Measurements from ENCODE around the gene SP9.

The SP9 gene

DNA sequence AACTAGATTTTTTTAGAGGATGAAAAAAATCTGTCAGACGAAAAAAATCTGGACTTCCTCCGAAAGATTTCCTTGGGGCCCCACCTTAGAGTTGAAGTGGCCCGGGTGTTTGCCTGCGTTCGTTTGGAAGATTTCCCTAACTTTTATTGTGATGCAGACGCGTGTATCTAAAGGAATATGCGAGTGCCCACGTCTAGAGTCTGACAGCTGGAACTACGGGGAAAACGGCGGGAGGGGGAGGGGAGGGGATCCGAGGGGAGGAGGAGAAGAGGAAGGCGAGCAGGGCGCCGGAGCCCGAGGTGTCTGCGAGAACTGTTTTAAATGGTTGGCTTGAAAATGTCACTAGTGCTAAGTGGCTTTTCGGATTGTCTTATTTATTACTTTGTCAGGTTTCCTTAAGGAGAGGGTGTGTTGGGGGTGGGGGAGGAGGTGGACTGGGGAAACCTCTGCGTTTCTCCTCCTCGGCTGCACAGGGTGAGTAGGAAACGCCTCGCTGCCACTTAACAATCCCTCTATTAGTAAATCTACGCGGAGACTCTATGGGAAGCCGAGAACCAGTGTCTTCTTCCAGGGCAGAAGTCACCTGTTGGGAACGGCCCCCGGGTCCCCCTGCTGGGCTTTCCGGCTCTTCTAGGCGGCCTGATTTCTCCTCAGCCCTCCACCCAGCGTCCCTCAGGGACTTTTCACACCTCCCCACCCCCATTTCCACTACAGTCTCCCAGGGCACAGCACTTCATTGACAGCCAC is 2.4 kb upstream of the SP9 start:
- DNase-seq (ENCODE audit: low read depth, low spot score), result no peak
- H3K4me3 ChIP-seq (ENCODE audit: low read length), result no peak overlapping the region

DNA sequence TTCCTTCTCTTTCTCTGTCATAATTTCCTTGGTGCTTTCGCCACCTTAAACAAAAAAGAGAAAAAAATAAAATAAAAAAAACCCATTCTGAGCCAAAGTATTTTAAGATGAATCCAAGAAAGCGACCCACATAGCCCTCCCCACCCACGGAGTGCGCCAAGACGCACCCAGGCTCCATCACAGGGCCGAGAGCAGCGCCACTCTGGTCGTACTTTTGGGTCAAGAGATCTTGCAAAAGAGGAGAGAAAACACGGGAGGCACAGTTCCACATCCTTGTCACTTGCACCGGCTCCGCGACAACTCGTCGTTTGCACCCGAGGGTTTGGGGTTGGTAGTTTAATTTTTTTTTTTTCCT is 1.8 kb upstream of the SP9 start:
- no peak overlapping the region for H3K4me3 ChIP-seq (ENCODE audit: low read length)
- DNase-seq (ENCODE audit: low read depth, low spot score), result no peak

- DNase-seq (ENCODE audit: low read depth, low spot score), result no peak
- no peak overlapping the region; the same call in 1 of the 2 replicates for H3K4me3 ChIP-seq (ENCODE audit: low read length)
Observed at GRCh38 chr2:174333372-174334277, 1.1 kb upstream of the SP9 start.

- no peak for DNase-seq (ENCODE audit: low read depth, low spot score)
- no peak overlapping the region for H3K4me3 ChIP-seq (ENCODE audit: low read length)
Observed at GRCh38 chr2:174334278-174334715, 457 bp upstream of the SP9 start.

DNA sequence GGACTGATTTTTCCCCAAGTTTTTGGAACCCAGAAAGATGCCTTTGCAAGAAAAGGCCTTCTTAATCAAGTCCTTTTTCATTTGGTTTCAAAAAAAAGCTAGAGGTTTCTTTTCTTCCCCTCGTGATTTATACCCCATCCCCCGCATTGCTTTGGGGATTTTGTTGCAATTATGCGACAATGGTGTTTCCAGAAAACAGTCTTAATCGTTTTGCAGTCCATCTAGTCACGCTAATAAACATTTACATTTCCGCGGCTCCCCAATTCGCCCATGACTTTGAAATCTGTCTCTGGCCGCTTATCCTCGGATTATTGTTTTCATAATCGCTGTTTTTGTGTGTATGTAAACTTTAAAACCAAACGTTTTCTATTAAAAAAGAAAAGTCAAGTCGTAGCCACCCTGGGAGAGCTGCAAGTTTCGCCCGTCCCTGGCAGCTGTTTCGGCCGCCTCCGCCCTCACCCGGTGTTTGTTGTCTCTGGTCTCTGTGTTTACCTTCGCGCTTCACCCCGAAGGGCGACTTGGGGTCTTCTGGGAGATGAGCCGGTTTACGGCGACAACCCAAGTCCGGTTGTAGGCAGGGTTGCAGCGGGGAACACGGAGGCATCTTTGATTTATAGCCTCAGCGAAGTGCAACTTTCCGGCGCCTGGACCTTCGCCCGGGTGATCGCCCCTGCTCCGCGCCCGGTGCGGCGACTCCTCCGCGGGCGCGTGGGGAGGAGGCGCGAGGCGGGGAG is 667 bp downstream of the SP9 start:
- DNase-seq (ENCODE audit: low read depth, low spot score), result no peak
- peak overlapping the region; percentile 34 for H3K4me3 ChIP-seq (ENCODE audit: low read length)

GRCh38 chr2:174335988-174336500 is 1.3 kb downstream of the SP9 start:
- peak overlapping the region; percentile 51 for H3K4me3 ChIP-seq (ENCODE audit: low read length)
- DNase-seq (ENCODE audit: low read depth, low spot score), result peak; percentile 9

- peak overlapping the region; percentile 51 for H3K4me3 ChIP-seq (ENCODE audit: low read length)
- peak; percentile 28 for DNase-seq (ENCODE audit: low read depth, low spot score)
Observed at GRCh38 chr2:174336501-174337336, 2.0 kb downstream of the SP9 start.

GRCh38 chr2:174337337-174338146 is 2.8 kb downstream of the SP9 start:
- DNase-seq (ENCODE audit: low read depth, low spot score), result peak; percentile 18
- H3K4me3 ChIP-seq (ENCODE audit: low read length), result peak overlapping the region; percentile 51

DNA sequence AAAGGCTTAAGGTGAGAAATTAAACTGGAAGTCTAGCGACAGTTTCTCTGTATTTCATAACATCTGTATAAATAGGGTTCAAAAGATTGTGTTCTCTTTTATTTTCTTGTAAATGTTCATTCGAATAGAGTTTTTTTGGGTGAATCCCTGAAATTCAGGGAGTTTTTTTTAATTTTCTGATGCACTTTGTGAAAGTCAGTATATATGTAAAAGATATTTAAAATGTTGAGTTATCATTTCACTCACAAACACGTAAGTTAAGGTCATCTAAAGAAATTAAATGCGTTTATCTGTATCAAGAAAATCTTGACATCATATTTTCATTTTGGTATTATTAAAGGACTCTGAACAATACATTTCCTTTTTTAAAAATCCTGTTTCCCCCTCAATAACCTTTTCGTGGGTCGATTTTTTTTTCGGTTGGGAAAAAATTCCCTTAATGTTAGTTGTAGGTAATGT is 3.4 kb downstream of the SP9 start:
- DNase-seq (ENCODE audit: low read depth, low spot score), result no peak
- peak overlapping the region; percentile 51; the same call in 1 of the 2 replicates for H3K4me3 ChIP-seq (ENCODE audit: low read length)

DNA sequence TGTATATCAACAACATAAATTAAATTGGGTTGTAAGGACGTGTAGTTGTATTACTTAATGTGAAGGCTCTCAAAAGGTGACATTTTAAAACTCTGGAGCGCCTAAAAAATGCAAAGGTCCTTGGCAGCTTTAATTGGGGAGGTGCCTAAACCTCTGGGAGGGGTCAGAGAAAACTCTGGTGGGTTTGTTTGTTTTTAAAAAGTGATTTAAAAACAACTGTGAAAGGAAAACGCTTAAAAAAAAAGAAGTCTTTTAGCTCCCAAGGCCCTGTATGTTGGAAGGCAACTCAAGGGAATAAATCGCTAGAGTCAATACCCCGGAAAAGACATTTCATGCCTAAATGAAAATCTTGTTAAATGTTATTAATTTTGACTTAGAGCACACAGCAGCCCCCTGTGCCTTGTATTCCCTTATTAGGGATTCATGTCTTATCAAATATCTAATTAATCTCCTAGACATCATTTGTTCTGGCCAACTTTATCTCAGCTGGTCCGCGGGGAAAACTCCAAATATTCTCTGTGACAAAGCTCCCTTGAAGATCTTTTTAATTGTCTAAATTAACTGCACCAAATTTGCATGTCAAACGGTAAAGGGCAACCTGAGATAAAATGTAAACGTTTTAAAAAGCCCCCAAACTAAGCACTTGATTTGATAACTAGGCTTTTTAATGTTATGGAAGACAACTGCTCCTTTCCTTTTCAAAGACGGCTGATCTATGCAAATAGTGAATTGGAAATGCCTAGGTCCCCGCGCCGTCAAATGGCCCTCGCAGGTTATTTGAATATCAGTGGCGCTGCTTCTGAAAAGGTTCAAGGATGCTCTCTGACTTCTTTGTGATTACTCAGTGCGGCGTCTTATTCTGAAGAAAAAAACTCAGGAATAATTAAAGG is 4.2 kb downstream of the SP9 start:
- no peak overlapping the region for H3K4me3 ChIP-seq (ENCODE audit: low read length)
- DNase-seq (ENCODE audit: low read depth, low spot score), result no peak

DNA sequence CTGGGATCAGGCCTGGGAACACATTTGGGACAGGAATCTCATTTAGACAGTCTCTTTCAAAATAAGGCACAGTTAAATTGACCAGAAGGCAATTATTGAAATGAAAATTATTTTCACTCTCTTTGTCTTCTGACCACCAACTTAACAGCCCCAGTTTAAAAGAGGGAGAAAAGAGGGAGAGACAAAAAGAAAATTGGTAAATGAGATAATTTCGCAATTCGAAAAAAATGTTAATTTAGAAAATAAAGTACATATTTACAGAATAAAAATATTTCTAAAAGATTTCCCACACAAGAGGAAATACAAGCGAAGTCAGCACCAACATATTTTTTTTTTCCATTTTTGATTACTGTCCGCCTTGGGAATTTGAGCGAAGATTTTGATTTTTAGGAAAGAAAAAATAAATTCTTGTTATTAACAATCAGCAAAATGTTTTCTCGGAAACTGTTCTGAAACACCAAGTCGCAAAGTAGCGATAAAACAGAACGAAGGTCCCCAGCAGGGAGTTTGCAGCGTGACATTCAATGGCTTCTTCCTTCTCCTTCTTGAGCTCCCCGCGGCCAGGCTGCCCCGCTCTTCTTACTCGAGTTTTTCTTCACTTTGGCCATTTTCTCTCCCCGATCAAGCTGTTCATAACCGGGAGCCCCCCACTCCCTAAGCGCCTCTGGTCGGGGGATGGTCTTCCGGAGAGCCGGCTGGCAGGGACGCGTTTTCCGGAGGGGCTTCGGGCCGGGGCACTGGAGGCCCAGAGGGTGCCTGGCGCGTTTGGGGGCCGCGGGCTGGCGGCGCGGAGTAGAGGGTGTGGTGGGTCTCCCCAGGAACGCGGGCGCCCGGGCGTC is 5.0 kb downstream of the SP9 start:
- no peak overlapping the region for H3K4me3 ChIP-seq (ENCODE audit: low read length)
- no peak for DNase-seq (ENCODE audit: low read depth, low spot score)

- DNase-seq (ENCODE audit: low read depth, low spot score), result no peak
- H3K4me3 ChIP-seq (ENCODE audit: low read length), result no peak overlapping the region
Observed at GRCh38 chr2:174340400-174341292, 5.9 kb downstream of the SP9 start.

DNA sequence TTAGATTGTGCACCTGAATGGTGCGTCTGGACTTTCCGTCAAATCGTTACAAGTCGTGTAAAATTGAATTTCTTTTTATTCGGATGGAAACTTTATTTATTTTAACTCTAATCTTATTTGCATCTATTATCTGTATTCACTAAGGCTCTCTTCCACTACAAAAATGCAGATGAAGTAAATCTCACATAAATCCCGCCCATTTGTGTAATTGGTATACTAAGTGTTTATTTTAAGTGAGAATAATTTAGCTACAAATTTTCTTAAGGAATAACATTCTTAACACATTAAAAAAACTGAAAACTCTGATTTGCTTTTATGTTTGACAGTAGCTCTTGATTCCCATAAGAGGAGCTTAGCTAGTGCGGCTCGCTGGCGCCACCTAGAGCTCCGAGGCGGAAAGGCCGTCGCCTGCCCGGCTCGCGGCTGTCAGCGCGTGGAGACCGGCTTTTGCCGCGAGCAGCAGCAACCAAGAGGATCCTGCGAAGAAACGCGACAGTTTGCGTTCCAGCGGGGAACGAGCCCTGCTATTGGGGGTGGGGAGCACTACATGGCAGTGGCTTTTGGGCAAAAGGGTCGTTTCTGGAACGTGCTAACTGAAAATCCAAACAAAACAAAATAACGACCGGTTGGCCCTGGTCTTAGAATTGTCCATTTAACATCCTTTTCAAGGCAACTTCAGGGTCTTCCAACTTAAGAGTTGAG is 6.7 kb downstream of the SP9 start:
- H3K4me3 ChIP-seq (ENCODE audit: low read length), result no peak overlapping the region
- peak; percentile 70 for DNase-seq (ENCODE audit: low read depth, low spot score)

DNA sequence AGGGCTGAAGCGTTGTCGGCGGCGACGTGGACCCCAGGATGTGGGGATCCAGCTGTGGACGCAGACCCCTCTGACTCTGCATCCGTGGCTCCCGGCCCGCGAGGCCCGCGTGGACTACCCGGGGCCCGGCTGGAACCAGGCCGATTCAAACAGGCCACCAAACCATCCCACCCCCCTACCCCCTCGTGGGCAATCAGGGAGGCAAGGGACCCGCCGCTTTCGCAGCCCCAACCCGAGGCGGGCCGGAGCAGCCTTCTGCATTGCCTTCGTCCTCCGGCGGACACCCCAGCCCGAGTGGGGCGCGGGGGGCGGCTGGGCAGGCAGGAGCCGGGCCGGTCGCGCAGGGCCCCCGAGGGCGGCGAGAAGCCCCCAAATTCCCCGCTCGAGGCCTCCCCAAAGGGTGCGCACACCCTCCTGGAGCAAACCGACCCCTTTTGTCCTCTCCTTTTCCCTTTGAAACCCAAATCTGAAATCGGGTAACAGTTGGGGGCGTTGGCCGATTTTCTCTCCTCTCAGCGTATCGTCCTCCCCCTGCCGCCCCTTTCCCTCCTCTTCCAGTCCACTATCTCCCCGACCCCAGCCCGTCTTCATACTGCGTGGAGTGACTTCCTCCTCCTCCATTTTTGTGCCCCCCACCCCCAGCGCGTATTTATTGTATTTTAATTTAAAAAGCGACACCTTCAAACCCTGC is 7.4 kb downstream of the SP9 start:
- H3K4me3 ChIP-seq (ENCODE audit: low read length), result no peak overlapping the region
- no peak for DNase-seq (ENCODE audit: low read depth, low spot score)

All from Jurkat, Clone E6-1 (cell line).